ENCODE data around the gene PCDHGA10. TPM values are rescaled to one million over a fixed set of nuclear protein-coding genes. Genes with fewer than 3 reads are reported as not detected.

Gene PCDHGA10
- total and polyA plus RNA-seq, 2 of the 8 experiments (the other 6 are each of a cell fraction or from before 2014, with no cell fraction given): 2.2 to 6.4 TPM

GRCh38 chr5:141399555-141400258 lies 13.1 kb upstream of the PCDHGA10 start:
- FAIRE-seq (no peak), DNase-seq (ENCODE audit: low read depth in 1 of 2, low spot score in 2 of 2) (no peak)
- Histone ChIP-seq H3K4me1 (replicated peaks in 1 of 4; ENCODE audit: control insufficient read depth in 3 of 4, insufficient read depth in 4 of 4, low read length in 3 of 4) (no peaks in the 10 kb centered on the region), H3K36me3 (ENCODE audit: control insufficient read depth in 2 of 4, insufficient read depth in 4 of 4, low read length in 3 of 4) (peaks cover 0 to 12% (median 0%) of the 10 kb centered on the region in 4 experiments; a peak in 1 of 8 replicates), H4K91ac (replicated peaks; ENCODE audit: insufficient read length, low read length) (no peak overlapping the region), H3K18ac (ENCODE audit: extremely low read depth, low read length) (no peak overlapping the region), H2BK120ac (replicated peaks; ENCODE audit: low read depth, low read length) (no peak overlapping the region), H3K4me3 (ENCODE audit: extremely low read depth in 1 of 4, insufficient read depth in 2 of 4, low read depth in 3 of 4, low read length in 4 of 4) (no peak overlapping the region), H2BK20ac (ENCODE audit: low read length) (no peak overlapping the region), H2AFZ (ENCODE audit: low read length) (no peak overlapping the region), H2AK5ac (ENCODE audit: low read depth, low read length) (no peak overlapping the region), H4K20me1 (replicated peaks in 1 of 2; ENCODE audit: control insufficient read depth in 1 of 2, insufficient read depth in 2 of 2, low read length in 2 of 2) (no peaks in the 10 kb centered on the region), H3K79me1 (ENCODE audit: low read depth, low read length) (no peaks in the 10 kb centered on the region), H3K9ac (replicated peaks in 1 of 4; ENCODE audit: extremely low read depth in 1 of 4, low read depth in 3 of 4, low read length in 3 of 4) (no peak overlapping the region), H4K5ac (ENCODE audit: insufficient read length, low read depth, low read length) (no peak overlapping the region), H2BK5ac (ENCODE audit: low read depth, low read length) (no peak overlapping the region), H3K23ac (ENCODE audit: insufficient read length) (no peak overlapping the region), H3K27ac (ENCODE audit: low read depth, low read length) (no peak overlapping the region), H3K9me3 (ENCODE audit: insufficient read depth in 2 of 2, low read depth in 1 of 2, low read length in 1 of 2) (peaks cover 40 to 51% of the 10 kb centered on the region in 2 experiments), H4K8ac (ENCODE audit: extremely low read depth, insufficient read depth, low read length) (no peak overlapping the region), H3K4ac (replicated peaks; ENCODE audit: insufficient read length, low read depth, low read length) (no peak overlapping the region), H3K4me2 (ENCODE audit: insufficient read depth in 1 of 2, low read depth in 2 of 2, low read length in 2 of 2) (no peak overlapping the region), H2BK15ac (ENCODE audit: low read length) (no peak overlapping the region), H3K79me2 (ENCODE audit: control insufficient read depth in 1 of 2, insufficient read depth in 2 of 2, low read length in 2 of 2) (no peaks in the 10 kb centered on the region), H3K14ac (ENCODE audit: insufficient read length) (no peak overlapping the region), H3K23me2 (ENCODE audit: low read depth, low read length) (no peaks in the 10 kb centered on the region), H3K27me3 (replicated peaks in 1 of 4; ENCODE audit: control insufficient read depth in 3 of 4, extremely low read depth in 1 of 4, insufficient read depth in 3 of 4, low read length in 3 of 4) (no peaks in the 10 kb centered on the region), H2BK12ac (ENCODE audit: low read depth, low read length) (no peak overlapping the region), H3K56ac (replicated peaks; ENCODE audit: insufficient read length, low read depth, low read length) (no peak overlapping the region)
- CTCF ChIA-PET (ENCODE audit: partially characterized antibody): interaction anchor here (0.7 to 2.3 kb wide), 5 partner anchors 10 to 164 kb away, joined by 3 to 7 read pairs (median 4); partner anchors contain the start of genes PCDHGB4 and PCDHGB7
- POLR2A ChIA-PET (ENCODE audit: partially characterized antibody): no interaction called here
- 95% methylated on average over 55 of the region's 61 CpGs; no CpG with 5 or more reads in 1 of the 2 experiments for WGBS, 2 experiments (ENCODE audit: extremely low coverage in 1 of 2, insufficient coverage in 1 of 2, insufficient read length in 1 of 2, insufficient replicate concordance in 2 of 2, low coverage in 1 of 2, low lambda C conversion rate in 2 of 2, missing lambda C conversion rate in 1 of 2)
- TF ChIP-seq SAP30 (IDR thresholded peaks at IDR 0.05; ENCODE audit: insufficient read depth, insufficient replicate concordance, low read length) (no peak), EP300 (IDR thresholded peaks at IDR 0.05; ENCODE audit: borderline replicate concordance in 1 of 2, low read depth in 2 of 2, low read length in 2 of 2) (no peak), SIRT6 (IDR thresholded peaks at IDR 0.05; ENCODE audit: low read length) (no peak), E2F6 (IDR thresholded peaks at IDR 0.05) (no peak), EGR1 (IDR thresholded peaks at IDR 0.05; ENCODE audit: borderline replicate concordance, low read depth, low read length) (no peak), BRCA1 (IDR thresholded peaks at IDR 0.05; ENCODE audit: low read depth, low read length) (no peak), MAFK (IDR thresholded peaks at IDR 0.05; ENCODE audit: low read depth, low read length) (no peak), CREB1 (IDR thresholded peaks at IDR 0.05) (no peak), ATF2 (IDR thresholded peaks at IDR 0.05; ENCODE audit: low read length) (no peak), YY1 (IDR thresholded peaks at IDR 0.05; ENCODE audit: low read depth, low read length) (no peak), SRF (IDR thresholded peaks at IDR 0.05; ENCODE audit: low read depth, low read length) (no peak)
